Measurements from ENCODE around the gene ADAMTS14. TPM values are rescaled to one million over a fixed set of nuclear protein-coding genes. Genes with fewer than 3 reads are reported as not detected.

ADAMTS14 gene
- total RNA-seq, 4 donors from 2014 or later = 0.15 to 0.51 (median 0.40) TPM

DNA sequence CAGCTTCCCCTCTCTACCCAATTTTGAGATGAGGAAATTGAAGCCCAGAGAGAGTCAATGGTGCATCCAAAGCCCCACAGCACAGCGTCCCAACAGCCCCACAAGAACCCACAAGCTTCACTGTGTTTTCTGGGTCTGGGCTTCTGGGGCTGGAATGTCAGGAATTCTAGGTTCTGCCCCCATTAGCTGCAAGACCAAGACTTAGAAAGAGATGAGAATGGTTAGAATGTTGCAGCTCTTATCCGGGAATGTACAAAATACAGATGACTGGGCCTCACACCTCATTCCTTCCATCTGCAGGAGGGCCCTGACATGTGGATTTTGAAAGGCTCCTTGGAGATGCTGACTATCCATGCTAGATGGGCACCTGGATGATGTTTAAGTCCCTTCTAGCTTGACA is 137.4 kb downstream of the ADAMTS14 start:
- no peak for TF ChIP-seq POLR2AphosphoS5 (IDR thresholded peaks at IDR 0.05)
- no peaks in the 10 kb centered on the region for H3K9me3 ChIP-seq
- H3K4me3 ChIP-seq = no peak overlapping the region
- H3K4me1 ChIP-seq = peaks cover 17% of the 10 kb centered on the region
- no peak overlapping the region for H3K27ac ChIP-seq
- DNase-seq (ENCODE audit: low spot score in 2 of 2) = no peak
- 92% methylated on average over 2 of the region's 2 CpGs for WGBS
- H3K36me3 ChIP-seq = no peaks in the 10 kb centered on the region
- H3K27me3 ChIP-seq = no peaks in the 10 kb centered on the region

- Histone ChIP-seq H3K27ac (no peak overlapping the region), H3K4me3 (no peak overlapping the region), H3K9me3 (no peaks in the 10 kb centered on the region), H3K4me1 (peaks cover 10% of the 10 kb centered on the region), H3K27me3 (no peaks in the 10 kb centered on the region), H3K36me3 (no peaks in the 10 kb centered on the region)
- WGBS = 47% methylated on average over 1 of the region's 1 CpG
- TF ChIP-seq EP300 (IDR thresholded peaks at IDR 0.05) = no peak
- TF ChIP-seq CTCF (IDR thresholded peaks at IDR 0.05) = no peak
- TF ChIP-seq POLR2AphosphoS5 (IDR thresholded peaks at IDR 0.05) = no peak
- no peak for TF ChIP-seq POLR2A (IDR thresholded peaks at IDR 0.05)
- DNase-seq (ENCODE audit: low spot score in 2 of 2) = no peak
These were observed 138.7 kb downstream of the ADAMTS14 start for GRCh38 chr10:70810967-70811366.

GRCh38 chr10:70811881-70812280 is 139.6 kb downstream of the ADAMTS14 start:
- TF ChIP-seq POLR2A (IDR thresholded peaks at IDR 0.05) = no peak
- no peak for TF ChIP-seq CTCF (IDR thresholded peaks at IDR 0.05)
- no peak for TF ChIP-seq POLR2AphosphoS5 (IDR thresholded peaks at IDR 0.05)
- TF ChIP-seq EP300 (IDR thresholded peaks at IDR 0.05) = no peak
- H3K4me1 ChIP-seq = peaks cover 9% of the 10 kb centered on the region
- no peak overlapping the region for H3K27ac ChIP-seq
- H3K27me3 ChIP-seq = no peaks in the 10 kb centered on the region
- no peak for DNase-seq (ENCODE audit: low spot score in 2 of 2)
- no peaks in the 10 kb centered on the region for H3K36me3 ChIP-seq
- no peaks in the 10 kb centered on the region for H3K9me3 ChIP-seq
- 74% methylated on average over 3 of the region's 3 CpGs for WGBS
- no peak overlapping the region for H3K4me3 ChIP-seq

Other genes with a start within 250 kb of the ADAMTS14 start
- not detected for gene NODAL, start 230.8 kb upstream of the ADAMTS14 start, total RNA-seq
- 10 to 100 TPM in 1 of 4 donors, 1 to 10 TPM in 3; 6.2 to 12.1 (median 7.7) TPM for gene PALD1, start 193.7 kb upstream of the ADAMTS14 start, total RNA-seq
- 1 to 10 TPM in 1 of 4 donors, under 1 TPM in 2, not detected in 1; 0.34 to 2.5 (median 0.70) TPM for gene PRF1, start 69.8 kb upstream of the ADAMTS14 start, total RNA-seq
- under 1 TPM in 1 of 4 donors, not detected in 3; 0.68 TPM for gene TBATA, start 112.9 kb downstream of the ADAMTS14 start, total RNA-seq
- 10 to 100 TPM; 54.4 to 80.1 (median 59.6) TPM for gene SGPL1, start 143.4 kb downstream of the ADAMTS14 start, total RNA-seq
- gene PCBD1, start 216.1 kb downstream of the ADAMTS14 start, total RNA-seq = 10 to 100 TPM; 24.2 to 47.0 (median 35.2) TPM